Neural cell (in vitro differentiated cells): ENCODE results near the gene ZNF862. TPM values are rescaled to one million over a fixed set of nuclear protein-coding genes. Genes with fewer than 3 reads are reported as not detected.

Experiments used
- H2AFZ ChIP-seq: fragments of 200-600, 300-800 bp; sonication (generic), shearing (Covaris generic); 2 replicates; pipeline ENCODE4 v1.6.0; 2014; ENCODE audit warnings: low read depth, mild to moderate bottlenecking, antibody characterized with exemption, low read length, moderate library complexity
- H3F3A ChIP-seq: fragments of 200-600 bp; shearing (Covaris generic); 2 replicates; pipeline ENCODE4 v1.6.1; 2016; ENCODE audit warnings: mild to moderate bottlenecking, moderate library complexity, mixed read lengths, antibody characterized with exemption, low read length; ENCODE audit not compliant: insufficient read depth, poor library complexity, severe bottlenecking
- H3K27ac ChIP-seq: fragments of 200-600, 300-800 bp; sonication (generic), shearing (Covaris generic); 2 replicates; pipeline ENCODE4 v1.5.1; 2014; ENCODE audit warnings: mild to moderate bottlenecking, low read length, moderate library complexity
- H3K27me3 ChIP-seq: fragments of 300-800, 200-600 bp; sonication (generic), shearing (Covaris generic); 2 replicates; pipeline ENCODE4 v1.6.0; 2014; ENCODE audit warnings: mild to moderate bottlenecking, low read depth, low read length, moderate library complexity; ENCODE audit not compliant: insufficient read depth
- H3K36me3 ChIP-seq: fragments of 300-800, 200-600 bp; sonication (generic), shearing (Covaris generic); 2 replicates; pipeline ENCODE4 v1.5.1; 2014; ENCODE audit warnings: mild to moderate bottlenecking, antibody characterized with exemption, low read length, moderate library complexity; ENCODE audit not compliant: insufficient read depth
- H3K4me2 ChIP-seq: fragments of 300-800, 200-600 bp; sonication (generic), shearing (Covaris generic); 2 replicates; pipeline ENCODE4 v1.6.0; 2014; ENCODE audit warnings: mild to moderate bottlenecking, low read length
- H3K4me3 ChIP-seq: fragments of 300-800, 200-600 bp; sonication (generic), shearing (Covaris generic); 2 replicates; pipeline ENCODE4 v1.5.1; 2014; ENCODE audit warnings: mild to moderate bottlenecking, low read length, moderate library complexity
- H3K79me2 ChIP-seq: fragments of 200-600 bp; shearing (Covaris generic); replicated peaks from 2 replicates; pipeline ENCODE4 v1.6.0; 2014; ENCODE audit warnings: mild to moderate bottlenecking, low read length, moderate library complexity; ENCODE audit not compliant: insufficient read depth
- H3K9ac ChIP-seq: fragments of 300-800, 200-600 bp; sonication (generic), shearing (Covaris generic); 2 replicates; pipeline ENCODE4 v1.6.1; 2016; ENCODE audit warnings: mild to moderate bottlenecking, low read length, mixed read lengths
- H3K9me2 ChIP-seq: fragments of 200-600 bp; shearing (Covaris generic); 2 replicates; pipeline ENCODE4 v1.6.1; 2016; ENCODE audit warnings: mild to moderate bottlenecking, low read length, mixed read lengths; ENCODE audit not compliant: insufficient read depth
- H3K9me3 ChIP-seq: fragments of 200-600, 300-800 bp; sonication (generic), shearing (Covaris generic); 2 replicates; pipeline ENCODE4 v1.6.1; 2016; ENCODE audit warnings: mild to moderate bottlenecking, mixed run types, low read length, moderate library complexity, mixed read lengths
- H4K20me1 ChIP-seq: fragments of 200-600 bp; shearing (Covaris generic); 2 replicates; pipeline ENCODE4 v1.6.1; 2016; ENCODE audit warnings: mild to moderate bottlenecking, mixed run types; ENCODE audit not compliant: insufficient read depth
- CTCF ChIP-seq: fragments of 450-650 bp; IDR thresholded peaks from 2 replicates; pipeline ENCODE4 v1.5.1; 2014; ENCODE audit warnings: antibody characterized with exemption, mild to moderate bottlenecking, moderate library complexity; ENCODE audit not compliant: poor library complexity, severe bottlenecking
- EP300 ChIP-seq: fragments of 450-650 bp; conservative IDR thresholded peaks from 2 replicates; pipeline ENCODE4 v1.6.1; 2014; ENCODE audit warnings: antibody characterized with exemption, mild to moderate bottlenecking, moderate library complexity; ENCODE audit not compliant: poor library complexity, severe bottlenecking
- EZH2 ChIP-seq: fragments of 200-600, 300-800 bp; shearing (Covaris generic), sonication (generic); IDR thresholded peaks from 2 replicates; pipeline ENCODE4 v1.6.1; 2014; ENCODE audit warnings: antibody characterized with exemption, low read length, borderline replicate concordance, mild to moderate bottlenecking; ENCODE audit not compliant: insufficient read depth, poor library complexity, severe bottlenecking
- MXI1 ChIP-seq: fragments of 450-650 bp; conservative IDR thresholded peaks from 2 replicates; pipeline ENCODE4 v1.6.1; 2014; ENCODE audit warnings: antibody characterized with exemption, mild to moderate bottlenecking; ENCODE audit not compliant: poor library complexity, severe bottlenecking
- POLR2AphosphoS5 ChIP-seq: IDR thresholded peaks from 2 replicates; pipeline ENCODE4 v1.6.1; 2012
- RAD21 ChIP-seq: fragments of 450-650 bp; conservative IDR thresholded peaks from 2 replicates; pipeline ENCODE4 v1.6.1; 2014; ENCODE audit warnings: antibody characterized with exemption, mild to moderate bottlenecking, moderate library complexity
- REST ChIP-seq: IDR thresholded peaks from 2 replicates; pipeline ENCODE4 v1.6.1; 2012; ENCODE audit warnings: borderline replicate concordance
- SMC3 ChIP-seq: fragments of 450-650 bp; conservative IDR thresholded peaks from 2 replicates; pipeline ENCODE4 v1.6.1; 2014; ENCODE audit warnings: antibody characterized with exemption, mild to moderate bottlenecking, moderate library complexity; ENCODE audit not compliant: poor library complexity
- TAF1 ChIP-seq: IDR thresholded peaks from 2 replicates; pipeline ENCODE4 v1.6.1; 2012; ENCODE audit warnings: low read depth
- polyA plus RNA-seq: library from polyadenylated mRNA; depleted of rRNA; stranded (reverse); fragments of >200 nt; gene quantifications from 2 replicates; pipeline ENCODE4 v1.2.3, GENCODE V29; 2014

The ZNF862 gene
- polyA plus RNA-seq, 1 donor from 2014 or later: 19.0 TPM

- Histone ChIP-seq H3K9me3 (no peaks in the 10 kb centered on the region), H3K9me2 (no peaks in the 10 kb centered on the region), H3K27me3 (no peaks in the 10 kb centered on the region), H3K27ac (no peak overlapping the region), H3F3A (no peaks in the 10 kb centered on the region), H3K36me3 (no peaks in the 10 kb centered on the region), H4K20me1 (no peaks in the 10 kb centered on the region), H3K79me2 (peaks cover 20% of the 10 kb centered on the region), H2AFZ (no peak overlapping the region), H3K9ac (no peak overlapping the region), H3K4me2 (no peak overlapping the region), H3K4me3 (no peak overlapping the region)
- TF ChIP-seq SMC3 (no peak), EP300 (no peak), MXI1 (no peak), EZH2 (no peak), CTCF (no peak), POLR2AphosphoS5 (no peak), TAF1 (no peak), RAD21 (no peak), REST (no peak)
Observed at GRCh38 chr7:149877890-149878522, 39.8 kb downstream of the ZNF862 start.

GRCh38 chr7:149878523-149878921 is 40.3 kb downstream of the ZNF862 start:
- TF ChIP-seq REST (no peak), SMC3 (no peak)
- H3K4me2 ChIP-seq: no peak overlapping the region
- no peaks in the 10 kb centered on the region for H3K9me3 ChIP-seq
- no peak overlapping the region for H3K9ac ChIP-seq
- no peaks in the 10 kb centered on the region for H4K20me1 ChIP-seq
- H3K4me3 ChIP-seq: no peak overlapping the region
- H3F3A ChIP-seq: no peaks in the 10 kb centered on the region
- H3K27ac ChIP-seq: no peak overlapping the region
- no peaks in the 10 kb centered on the region for H3K9me2 ChIP-seq
- H3K27me3 ChIP-seq: no peaks in the 10 kb centered on the region
- H3K79me2 ChIP-seq: peaks cover 20% of the 10 kb centered on the region
- no peak overlapping the region for H2AFZ ChIP-seq
- H3K36me3 ChIP-seq: no peaks in the 10 kb centered on the region
